SIG-M5 treated with dmso at 0.1 percent for 504 hours (cell line): ENCODE data around the gene UBL4A.

ENCODE experiments used
- DNase-seq: peaks from one replicate; lab custom pipeline; 2025; ENCODE audit not compliant: unreplicated experiment; lab: John Stamatoyannopoulos, UW

Gene UBL4A

DNA sequence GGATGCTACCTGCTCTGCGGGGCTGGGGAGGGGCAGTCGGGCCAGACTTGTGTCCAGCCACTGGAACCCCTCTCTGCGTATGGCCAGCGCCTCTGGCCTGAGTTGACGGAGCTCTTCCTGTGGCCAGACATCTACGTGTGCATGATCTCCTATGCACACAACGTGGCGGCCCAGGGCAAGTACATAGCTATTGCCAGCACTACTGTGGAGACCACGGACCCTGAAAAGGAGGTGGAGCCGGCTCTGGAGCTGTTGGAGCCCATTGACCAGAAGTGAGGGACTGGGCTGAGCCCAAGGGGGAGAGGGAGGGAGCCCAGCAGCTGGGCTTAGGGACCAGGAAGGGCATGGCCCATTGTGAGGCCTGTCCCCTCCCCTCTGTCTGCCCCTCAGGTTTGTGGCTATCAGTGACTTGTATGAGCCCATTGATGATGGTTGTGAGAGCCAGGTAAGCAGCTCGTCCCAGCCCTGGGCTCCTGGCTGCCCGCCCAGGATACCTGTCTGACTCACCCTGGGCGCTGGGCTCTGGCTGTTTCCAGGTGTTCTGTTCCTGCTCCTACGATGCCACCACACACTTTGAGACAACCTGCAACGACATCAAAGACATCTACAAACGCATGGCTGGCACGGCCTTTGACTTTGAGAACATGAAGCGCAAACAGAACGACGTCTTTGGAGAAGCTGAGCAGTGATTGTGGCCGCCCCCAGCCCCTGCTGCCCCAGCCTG lies 44.3 kb downstream of the UBL4A start:
- DNase-seq: no peak

DNA sequence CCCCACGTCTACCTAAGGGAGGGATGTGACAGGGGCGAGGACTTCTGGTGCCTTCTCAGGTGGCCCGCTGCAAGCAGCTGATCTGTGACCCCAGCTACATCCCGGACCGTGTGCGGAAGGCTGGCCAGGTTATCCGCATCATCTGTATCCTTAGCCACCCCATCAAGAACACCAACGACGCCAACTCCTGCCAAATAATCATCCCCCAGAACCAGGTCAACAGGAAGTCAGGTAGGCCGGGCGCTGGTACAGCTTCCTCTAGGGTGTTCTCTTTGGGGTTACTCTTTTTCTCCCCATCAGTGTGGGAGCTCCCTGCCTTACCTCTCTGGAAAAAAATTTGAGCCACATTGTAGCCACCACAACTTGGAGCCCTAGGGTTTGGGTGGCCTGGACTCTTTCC lies 44.9 kb downstream of the UBL4A start:
- no peak for DNase-seq

DNA sequence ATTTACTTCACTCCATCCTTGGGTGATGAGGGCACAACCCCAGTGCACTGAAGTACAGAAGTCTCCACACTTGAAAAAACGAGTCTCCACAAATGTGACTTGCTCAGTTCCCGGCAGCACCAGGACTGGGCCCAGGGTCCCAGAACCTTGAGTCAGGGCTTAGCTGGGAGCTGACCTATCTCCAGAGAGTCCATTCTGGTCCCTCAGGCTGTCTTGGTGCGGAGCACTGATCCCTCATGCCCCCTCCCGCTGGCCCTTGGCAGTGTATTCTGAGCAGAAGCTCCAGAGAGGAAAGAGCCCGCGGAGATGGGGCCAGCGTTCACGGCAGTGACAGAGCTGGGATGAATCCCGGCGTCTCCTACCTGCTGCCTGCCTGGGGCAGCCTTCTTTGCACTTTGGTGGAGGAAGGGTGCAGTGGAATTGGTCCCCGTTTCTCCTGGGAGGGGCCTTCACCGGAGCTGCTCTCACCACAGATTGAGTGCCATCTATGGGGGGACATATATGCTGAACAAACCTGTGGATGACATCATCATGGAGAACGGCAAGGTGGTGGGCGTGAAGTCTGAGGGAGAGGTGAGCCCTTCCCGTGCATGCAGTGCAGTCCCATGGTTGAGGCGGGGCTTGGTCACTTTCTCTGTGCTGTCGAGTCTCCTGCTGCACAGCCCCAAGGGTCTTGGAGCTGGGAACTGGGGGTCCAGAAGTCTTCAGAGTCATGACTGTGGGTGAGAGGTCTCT lies 45.6 kb downstream of the UBL4A start:
- no peak for DNase-seq

DNA sequence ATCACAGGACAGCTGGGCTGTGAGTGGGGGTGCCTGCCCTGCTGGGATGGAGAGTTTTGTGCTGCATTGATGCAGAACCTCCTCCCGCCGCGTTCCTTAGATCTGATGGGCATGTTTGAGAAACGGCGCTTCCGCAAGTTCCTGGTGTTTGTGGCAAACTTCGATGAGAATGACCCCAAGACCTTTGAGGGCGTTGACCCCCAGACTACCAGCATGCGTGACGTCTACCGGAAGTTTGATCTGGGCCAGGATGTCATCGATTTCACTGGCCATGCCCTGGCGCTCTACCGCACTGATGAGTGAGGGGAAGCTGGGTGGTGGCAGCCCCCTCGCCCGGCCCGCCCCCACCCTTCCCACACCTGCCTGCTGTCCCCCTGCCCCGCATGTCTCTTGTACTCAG lies 46.6 kb downstream of the UBL4A start:
- no peak for DNase-seq

DNA sequence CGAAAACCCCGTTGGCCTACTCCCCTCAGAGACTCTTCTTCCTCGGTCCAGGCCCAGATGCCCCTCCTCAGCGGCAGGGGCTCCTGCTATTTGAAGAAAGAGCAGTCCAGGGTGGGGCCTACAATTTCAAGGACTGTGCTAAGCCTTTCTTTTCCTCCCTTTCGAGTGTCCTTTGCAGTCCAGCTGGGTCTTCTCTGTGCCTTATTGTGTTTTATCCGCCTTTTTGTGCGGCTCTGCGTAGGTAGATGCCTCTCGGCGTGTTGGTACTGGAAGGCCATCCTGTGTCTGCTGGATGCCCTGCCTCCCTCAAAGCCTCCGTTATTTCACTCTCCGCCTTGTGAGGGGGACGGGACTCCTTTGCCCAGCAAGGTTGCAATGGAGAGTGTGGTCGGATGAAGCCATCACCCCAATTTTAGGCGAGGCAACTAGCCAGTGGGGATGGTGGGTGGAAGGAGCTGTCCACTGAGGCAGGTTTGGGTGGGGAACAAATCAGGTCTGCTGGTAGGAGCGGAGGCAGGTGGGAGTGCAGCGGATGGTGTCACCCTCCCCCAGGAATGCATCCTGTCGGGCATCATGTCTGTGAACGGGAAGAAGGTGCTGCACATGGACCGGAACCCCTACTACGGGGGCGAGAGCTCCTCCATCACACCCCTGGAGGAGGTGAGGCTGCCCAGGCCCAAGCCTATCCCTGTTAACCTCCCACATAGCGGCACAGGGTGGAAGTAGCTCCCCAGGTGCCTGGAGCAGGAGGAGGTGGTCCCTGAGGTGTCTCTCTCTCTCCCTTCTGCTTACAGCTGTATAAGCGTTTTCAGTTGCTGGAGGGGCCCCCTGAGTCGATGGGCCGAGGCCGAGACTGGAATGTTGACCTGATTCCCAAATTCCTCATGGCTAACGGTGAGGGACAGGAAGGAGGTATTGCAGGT lies 48.2 kb downstream of the UBL4A start:
- no peak for DNase-seq

DNA sequence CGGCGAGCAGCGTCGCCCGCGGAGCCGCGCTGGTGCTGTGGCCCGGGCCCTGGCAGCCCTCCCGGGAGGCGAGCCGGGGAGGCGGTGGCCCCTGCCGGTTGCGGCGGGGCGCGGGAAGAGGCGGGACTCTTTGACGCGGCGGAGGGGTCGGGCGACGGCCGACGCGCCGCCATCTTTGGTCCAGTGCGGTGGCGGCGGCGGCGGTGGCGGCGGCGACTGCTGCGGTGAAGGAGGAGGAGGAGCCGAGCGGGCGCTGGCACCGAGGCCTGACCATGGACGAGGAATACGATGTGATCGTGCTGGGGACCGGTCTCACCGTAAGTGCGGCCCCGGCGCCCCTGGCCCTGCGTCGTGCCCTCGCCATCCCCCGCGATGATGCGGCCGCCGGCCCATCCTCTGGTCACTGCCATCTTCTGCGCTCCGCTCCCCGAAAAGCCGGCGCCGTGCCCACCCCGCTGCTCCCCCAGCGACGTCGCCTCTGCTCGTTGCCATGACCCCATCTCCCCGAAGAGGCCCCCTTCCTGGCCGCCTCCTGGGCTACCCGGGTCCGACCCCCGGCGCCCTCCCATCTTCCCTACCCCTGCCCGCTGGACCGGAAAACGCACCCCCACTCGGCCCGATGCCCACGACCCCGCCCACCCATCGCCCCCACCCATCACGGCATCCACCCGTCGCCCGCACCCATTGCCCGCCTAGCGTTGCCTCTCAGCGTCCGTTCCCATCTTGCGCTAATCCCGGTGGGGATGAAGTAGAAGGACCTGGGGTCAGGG lies 49.2 kb downstream of the UBL4A start, which contains the start of gene GDI1:
Gene GDI1, plus strand, starts transcription at position 172 of the 770 bp plus-strand sequence. Its CDS starts 101 bp downstream, at position 273.
- DNase-seq: no peak

DNA sequence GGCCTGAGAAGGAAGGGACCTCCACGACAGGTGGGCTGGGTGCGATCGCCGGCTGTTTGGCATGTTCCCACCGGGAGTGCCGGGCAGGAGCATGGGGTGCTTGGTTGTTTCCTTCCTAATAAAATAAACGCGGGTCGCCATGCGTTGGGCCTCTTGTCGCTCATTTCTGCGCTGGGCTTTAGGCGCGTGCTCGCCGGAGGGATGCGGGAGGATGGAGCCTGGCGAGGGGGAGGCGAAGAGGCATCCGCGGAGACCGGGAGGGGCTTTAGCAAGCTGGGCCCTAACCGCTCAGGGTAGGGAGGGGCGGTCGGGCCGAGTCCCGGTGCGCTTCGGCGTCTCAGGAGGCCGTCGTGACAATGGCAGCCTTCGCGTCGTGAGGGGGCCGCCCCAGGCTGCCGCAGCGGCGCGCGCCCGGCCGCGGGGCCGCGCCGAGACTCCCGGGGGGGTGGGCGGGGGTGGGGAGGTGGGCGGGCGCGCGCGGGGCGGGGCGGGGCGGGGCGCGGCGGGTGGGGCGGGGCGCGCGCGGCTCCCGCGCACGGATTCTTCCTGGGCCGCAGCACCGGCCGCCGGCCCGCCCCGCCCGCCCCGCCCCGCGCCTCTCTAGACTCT lies 49.9 kb downstream of the UBL4A start:
- DNase-seq: peak; percentile 10

DNA sequence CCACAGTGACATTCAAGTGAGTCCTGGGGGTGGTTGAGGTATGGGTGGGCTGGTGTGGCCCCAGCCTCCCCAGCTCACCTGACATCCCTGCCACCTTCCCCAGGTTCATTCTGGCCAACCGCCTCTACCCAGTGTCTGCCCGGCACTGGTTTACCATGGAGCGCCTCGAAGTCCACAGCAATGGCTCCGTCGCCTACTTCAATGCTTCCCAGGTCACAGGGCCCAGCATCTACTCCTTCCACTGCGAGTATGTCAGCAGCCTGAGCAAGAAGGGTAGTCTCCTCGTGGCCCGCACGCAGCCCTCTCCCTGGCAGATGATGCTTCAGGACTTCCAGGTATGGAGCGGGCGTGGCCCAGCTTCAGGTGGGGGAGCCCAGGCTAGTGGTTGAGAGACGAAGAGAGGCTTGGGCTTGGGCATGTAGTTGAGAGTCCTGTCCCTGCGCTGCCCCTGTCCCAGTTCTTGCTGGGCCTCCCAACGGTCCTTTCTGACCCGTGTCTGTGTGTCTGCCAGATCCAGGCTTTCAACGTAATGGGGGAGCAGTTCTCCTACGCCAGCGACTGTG lies 51.2 kb downstream of the UBL4A start:
- DNase-seq: no peak

DNA sequence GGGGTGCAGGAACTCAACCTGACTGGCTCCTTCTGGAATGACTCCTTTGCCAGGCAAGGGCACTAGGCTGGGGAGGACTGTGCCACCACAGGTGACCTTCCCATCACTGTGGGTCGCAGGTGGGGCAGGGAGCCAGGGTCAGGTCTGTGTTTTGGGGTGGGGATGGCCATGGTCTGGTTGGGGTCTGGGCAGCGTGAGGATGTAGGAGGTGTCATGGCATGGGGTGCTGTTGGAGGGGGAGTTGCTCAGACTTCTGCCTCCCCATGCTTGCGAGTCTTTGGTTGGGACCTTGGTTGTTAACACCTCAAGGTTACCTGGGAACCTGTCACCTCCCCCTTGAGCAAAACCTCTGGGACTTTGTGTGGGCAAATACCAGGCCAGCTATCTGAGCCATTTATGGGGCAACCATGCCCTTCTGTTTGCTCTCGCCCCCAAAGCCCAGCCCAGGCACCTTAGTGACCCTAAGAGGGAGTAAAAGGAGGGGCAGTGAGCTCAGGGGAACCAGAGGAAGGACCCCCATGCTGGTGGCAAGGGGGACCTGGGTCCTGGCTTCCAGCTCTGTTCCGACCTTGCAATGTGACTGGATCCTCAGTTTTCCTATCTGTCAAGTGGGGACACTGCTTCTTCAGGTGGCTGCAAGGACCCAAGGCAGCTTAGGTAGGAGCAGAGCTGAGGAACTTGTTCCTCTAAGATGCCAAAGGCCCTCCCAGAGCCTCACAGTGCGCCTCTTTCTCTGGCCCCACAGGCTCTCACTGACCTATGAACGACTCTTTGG lies 51.8 kb downstream of the UBL4A start:
- no peak for DNase-seq
